Measurements from ENCODE around the gene TRPC4. TPM values are rescaled to one million over a fixed set of nuclear protein-coding genes. Genes with fewer than 3 reads are reported as not detected.
A peak's percentile ranks its signal among the peaks of the same experiment; 100 is the strongest.

Gene TRPC4
- total RNA-seq, 1 experiment from 2014 or later = 8.0 TPM

DNA sequence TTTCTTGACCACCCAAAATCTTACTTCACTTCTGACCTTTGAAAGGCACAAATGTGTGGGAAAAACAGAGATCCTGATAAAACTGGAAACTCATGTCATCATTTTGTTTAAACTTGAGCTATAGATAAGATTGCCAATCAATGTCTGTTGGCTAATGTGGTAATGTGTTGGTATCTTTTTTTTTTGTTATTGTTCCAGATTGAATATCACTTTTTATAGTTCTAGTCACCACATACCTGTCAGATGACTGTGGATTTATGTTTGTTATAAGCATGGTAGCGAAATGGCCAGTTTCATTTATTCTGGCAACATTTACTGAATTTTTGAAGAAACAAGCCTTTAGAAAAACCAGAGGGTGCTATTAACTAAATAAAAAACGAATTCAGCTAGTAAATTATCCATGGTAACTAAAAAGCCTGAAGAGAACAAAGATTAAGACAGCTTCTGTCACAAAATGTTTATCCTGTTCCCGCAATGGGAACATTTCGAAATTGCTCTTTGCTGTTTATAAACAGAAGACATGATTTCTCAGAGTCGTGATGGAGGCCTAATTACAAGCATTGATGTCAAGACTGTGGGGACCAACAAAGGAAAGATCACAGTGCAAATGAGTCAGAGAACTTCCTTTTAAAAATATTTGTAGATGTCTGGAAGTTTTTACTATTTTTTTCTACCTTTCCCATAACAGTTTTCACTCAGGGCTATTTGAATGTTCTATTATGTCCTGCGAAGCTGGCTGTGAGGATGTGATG, 188.1 kb downstream of the TRPC4 start (continued):
- TF ChIP-seq, protein P1, sequence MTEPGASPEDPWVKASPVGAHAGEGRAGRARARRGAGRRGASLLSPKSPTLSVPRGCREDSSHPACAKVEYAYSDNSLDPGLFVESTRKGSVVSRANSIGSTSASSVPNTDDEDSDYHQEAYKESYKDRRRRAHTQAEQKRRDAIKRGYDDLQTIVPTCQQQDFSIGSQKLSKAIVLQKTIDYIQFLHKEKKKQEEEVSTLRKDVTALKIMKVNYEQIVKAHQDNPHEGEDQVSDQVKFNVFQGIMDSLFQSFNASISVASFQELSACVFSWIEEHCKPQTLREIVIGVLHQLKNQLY (CRISPR knock-in tag; IDR thresholded peaks at IDR 0.05) = no peak
- no peak for TF ChIP-seq NR1H2 (CRISPR knock-in tag; IDR thresholded peaks at IDR 0.05)
- no peak for TF ChIP-seq SOX15 (CRISPR knock-in tag; IDR thresholded peaks at IDR 0.05)
- TF ChIP-seq IRF2 (CRISPR knock-in tag; IDR thresholded peaks at IDR 0.05; ENCODE audit: borderline replicate concordance, low read depth) = no peak
- TF ChIP-seq ETV6 (CRISPR knock-in tag; IDR thresholded peaks at IDR 0.05) = no peak
- TF ChIP-seq, protein P2, sequence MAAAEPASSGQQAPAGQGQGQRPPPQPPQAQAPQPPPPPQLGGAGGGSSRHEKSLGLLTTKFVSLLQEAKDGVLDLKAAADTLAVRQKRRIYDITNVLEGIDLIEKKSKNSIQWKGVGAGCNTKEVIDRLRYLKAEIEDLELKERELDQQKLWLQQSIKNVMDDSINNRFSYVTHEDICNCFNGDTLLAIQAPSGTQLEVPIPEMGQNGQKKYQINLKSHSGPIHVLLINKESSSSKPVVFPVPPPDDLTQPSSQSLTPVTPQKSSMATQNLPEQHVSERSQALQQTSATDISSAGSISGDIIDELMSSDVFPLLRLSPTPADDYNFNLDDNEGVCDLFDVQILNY (CRISPR knock-in tag; IDR thresholded peaks at IDR 0.05) = no peak
- TF ChIP-seq MYBL2 (CRISPR knock-in tag; IDR thresholded peaks at IDR 0.05) = no peak
- TF ChIP-seq TEAD1 (CRISPR knock-in tag; IDR thresholded peaks at IDR 0.05) = no peak
- no peak for TF ChIP-seq ZNF317 (CRISPR knock-in tag; IDR thresholded peaks at IDR 0.05; ENCODE audit: borderline replicate concordance, low read depth)
- no peak for TF ChIP-seq GABPB1 (CRISPR knock-in tag; IDR thresholded peaks at IDR 0.05)
- no peak for TF ChIP-seq SMAD4 (CRISPR knock-in tag; IDR thresholded peaks at IDR 0.05)
- no peak for TF ChIP-seq GTF2I (CRISPR knock-in tag; conservative IDR thresholded peaks at IDR 0.05)
- no peak for TF ChIP-seq OVOL2 (CRISPR knock-in tag; IDR thresholded peaks at IDR 0.05; ENCODE audit: borderline replicate concordance)

DNA sequence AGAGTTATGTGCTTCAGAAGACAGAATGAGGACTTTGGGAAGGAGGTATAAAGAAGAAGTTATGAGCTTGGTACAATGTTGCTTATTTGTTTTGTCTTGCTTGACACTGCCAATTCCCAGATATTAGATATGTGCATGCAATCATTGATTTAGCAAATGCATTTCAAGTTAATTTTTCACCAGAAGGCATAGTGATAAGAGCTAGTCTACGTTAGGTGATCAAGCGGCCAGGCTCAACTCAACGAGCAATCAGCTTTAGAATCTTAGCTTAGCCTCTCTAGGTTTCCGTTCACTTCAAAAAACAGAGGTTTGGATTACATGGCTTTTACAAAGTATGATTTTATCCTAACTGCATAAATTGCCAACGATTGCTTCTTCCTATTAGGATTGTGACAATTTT, 189.4 kb downstream of the TRPC4 start:
- ATAC-seq (no peak), DNase-seq (ENCODE audit: low spot score) (no peak)
- peaks cover 10% of the 10 kb centered on the region for H3K4me1 Mint-ChIP-seq
- TF ChIP-seq KAT7 (CRISPR knock-in tag; IDR thresholded peaks at IDR 0.05; ENCODE audit: borderline replicate concordance) (no peak), ESRRA (CRISPR knock-in tag; IDR thresholded peaks at IDR 0.05; ENCODE audit: borderline replicate concordance) (no peak), ATF1 (CRISPR knock-in tag; IDR thresholded peaks at IDR 0.05) (no peak)
- no peaks in the 10 kb centered on the region for H3K27me3 Mint-ChIP-seq (ENCODE audit: low read depth)
- ChIA-PET CTCF (no interaction called here), POLR2A (no interaction called here)
- H3K36me3 Mint-ChIP-seq = no peaks in the 10 kb centered on the region
- H3K9me3 Mint-ChIP-seq = no peaks in the 10 kb centered on the region
- H3K4me3 Mint-ChIP-seq = no peak overlapping the region
- no peak overlapping the region for H3K27ac Mint-ChIP-seq

DNA sequence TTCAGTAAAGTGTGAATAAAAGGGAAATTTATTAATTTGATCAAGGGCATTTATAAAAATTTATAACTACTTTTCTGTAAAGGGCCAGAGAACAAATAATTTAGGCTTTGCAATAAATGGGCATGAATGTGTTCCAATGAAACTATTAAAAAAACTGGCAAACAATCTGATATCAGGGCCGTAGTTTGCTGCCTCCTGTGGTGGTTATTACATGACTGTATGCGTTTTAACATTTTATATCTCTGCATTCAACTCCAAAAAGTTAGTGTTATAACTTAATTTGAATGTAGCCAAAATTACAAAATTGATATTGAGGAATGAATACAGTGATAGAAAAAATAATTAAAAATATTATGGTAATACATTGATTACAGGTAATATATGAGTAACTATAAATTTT, 190.5 kb downstream of the TRPC4 start:
- CTCF ChIA-PET = no interaction called here
- POLR2A ChIA-PET = no interaction called here
- Mint-ChIP-seq H3K4me3 (no peak overlapping the region), H3K36me3 (no peaks in the 10 kb centered on the region), H3K9me3 (no peaks in the 10 kb centered on the region), H3K4me1 (peaks cover 7% of the 10 kb centered on the region), H3K27me3 (ENCODE audit: low read depth) (no peaks in the 10 kb centered on the region), H3K27ac (no peak overlapping the region)
- no peak for DNase-seq (ENCODE audit: low spot score)
- no peak for ATAC-seq
- no peak for TF ChIP-seq ATF1 (CRISPR knock-in tag; IDR thresholded peaks at IDR 0.05)

DNA sequence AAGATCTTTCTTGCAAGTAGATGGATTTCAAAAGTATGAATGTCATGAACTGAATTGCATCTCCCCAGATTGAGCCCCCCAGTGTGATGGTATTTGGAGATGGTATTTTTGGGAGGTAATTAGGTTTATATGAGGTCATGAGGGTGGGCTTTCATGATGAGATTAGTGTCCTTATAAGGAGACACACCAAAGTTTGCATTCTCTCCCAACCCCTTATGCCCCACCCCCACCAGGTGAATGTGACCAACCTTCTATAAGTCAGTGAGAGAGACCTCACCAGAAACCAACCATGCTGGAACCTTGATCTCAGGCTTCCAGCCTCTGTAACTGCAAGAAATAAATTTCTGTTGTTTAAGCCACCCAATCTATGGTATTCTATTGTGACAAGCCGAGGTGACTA, 199.7 kb downstream of the TRPC4 start:
- Mint-ChIP-seq H3K4me3 (no peak overlapping the region), H3K4me1 (peaks cover 20% of the 10 kb centered on the region), H3K36me3 (peaks cover 2% of the 10 kb centered on the region; the same call in 1 of the 2 replicates), H3K27me3 (ENCODE audit: low read depth) (no peaks in the 10 kb centered on the region), H3K9me3 (peaks cover 4% of the 10 kb centered on the region; the same call in 1 of the 2 replicates), H3K27ac (no peak overlapping the region)
- ATAC-seq (peak; percentile 65), DNase-seq (ENCODE audit: low spot score) (no peak)
- ChIA-PET CTCF (no interaction called here), POLR2A (no interaction called here)
- TF ChIP-seq ZNF263 (CRISPR knock-in tag; IDR thresholded peaks at IDR 0.05; ENCODE audit: low read depth) (no peak), JUN (CRISPR knock-in tag; IDR thresholded peaks at IDR 0.05) (no peak), CREB1 (CRISPR knock-in tag; IDR thresholded peaks at IDR 0.05) (no peak)
- TF ChIP-seq, protein P3, sequence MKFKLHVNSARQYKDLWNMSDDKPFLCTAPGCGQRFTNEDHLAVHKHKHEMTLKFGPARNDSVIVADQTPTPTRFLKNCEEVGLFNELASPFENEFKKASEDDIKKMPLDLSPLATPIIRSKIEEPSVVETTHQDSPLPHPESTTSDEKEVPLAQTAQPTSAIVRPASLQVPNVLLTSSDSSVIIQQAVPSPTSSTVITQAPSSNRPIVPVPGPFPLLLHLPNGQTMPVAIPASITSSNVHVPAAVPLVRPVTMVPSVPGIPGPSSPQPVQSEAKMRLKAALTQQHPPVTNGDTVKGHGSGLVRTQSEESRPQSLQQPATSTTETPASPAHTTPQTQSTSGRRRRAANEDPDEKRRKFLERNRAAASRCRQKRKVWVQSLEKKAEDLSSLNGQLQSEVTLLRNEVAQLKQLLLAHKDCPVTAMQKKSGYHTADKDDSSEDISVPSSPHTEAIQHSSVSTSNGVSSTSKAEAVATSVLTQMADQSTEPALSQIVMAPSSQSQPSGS (CRISPR knock-in tag; IDR thresholded peaks at IDR 0.05; ENCODE audit: borderline replicate concordance, low read depth) = no peak
- TF ChIP-seq, protein P2 (CRISPR knock-in tag; IDR thresholded peaks at IDR 0.05) = no peak
- TF ChIP-seq, protein P4, sequence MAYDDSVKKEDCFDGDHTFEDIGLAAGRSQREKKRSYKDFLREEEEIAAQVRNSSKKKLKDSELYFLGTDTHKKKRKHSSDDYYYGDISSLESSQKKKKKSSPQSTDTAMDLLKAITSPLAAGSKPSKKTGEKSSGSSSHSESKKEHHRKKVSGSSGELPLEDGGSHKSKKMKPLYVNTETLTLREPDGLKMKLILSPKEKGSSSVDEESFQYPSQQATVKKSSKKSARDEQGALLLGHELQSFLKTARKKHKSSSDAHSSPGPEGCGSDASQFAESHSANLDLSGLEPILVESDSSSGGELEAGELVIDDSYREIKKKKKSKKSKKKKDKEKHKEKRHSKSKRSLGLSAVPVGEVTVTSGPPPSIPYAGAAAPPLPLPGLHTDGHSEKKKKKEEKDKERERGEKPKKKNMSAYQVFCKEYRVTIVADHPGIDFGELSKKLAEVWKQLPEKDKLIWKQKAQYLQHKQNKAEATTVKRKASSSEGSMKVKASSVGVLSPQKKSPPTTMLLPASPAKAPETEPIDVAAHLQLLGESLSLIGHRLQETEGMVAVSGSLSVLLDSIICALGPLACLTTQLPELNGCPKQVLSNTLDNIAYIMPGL (CRISPR knock-in tag; IDR thresholded peaks at IDR 0.05) = no peak
- TF ChIP-seq, protein P5, sequence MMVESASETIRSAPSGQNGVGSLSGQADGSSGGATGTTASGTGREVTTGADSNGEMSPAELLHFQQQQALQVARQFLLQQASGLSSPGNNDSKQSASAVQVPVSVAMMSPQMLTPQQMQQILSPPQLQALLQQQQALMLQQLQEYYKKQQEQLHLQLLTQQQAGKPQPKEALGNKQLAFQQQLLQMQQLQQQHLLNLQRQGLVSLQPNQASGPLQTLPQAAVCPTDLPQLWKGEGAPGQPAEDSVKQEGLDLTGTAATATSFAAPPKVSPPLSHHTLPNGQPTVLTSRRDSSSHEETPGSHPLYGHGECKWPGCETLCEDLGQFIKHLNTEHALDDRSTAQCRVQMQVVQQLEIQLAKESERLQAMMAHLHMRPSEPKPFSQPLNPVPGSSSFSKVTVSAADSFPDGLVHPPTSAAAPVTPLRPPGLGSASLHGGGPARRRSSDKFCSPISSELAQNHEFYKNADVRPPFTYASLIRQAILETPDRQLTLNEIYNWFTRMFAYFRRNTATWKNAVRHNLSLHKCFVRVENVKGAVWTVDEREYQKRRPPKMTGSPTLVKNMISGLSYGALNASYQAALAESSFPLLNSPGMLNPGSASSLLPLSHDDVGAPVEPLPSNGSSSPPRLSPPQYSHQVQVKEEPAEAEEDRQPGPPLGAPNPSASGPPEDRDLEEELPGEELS (CRISPR knock-in tag; IDR thresholded peaks at IDR 0.05) = no peak
- TF ChIP-seq, protein P6, sequence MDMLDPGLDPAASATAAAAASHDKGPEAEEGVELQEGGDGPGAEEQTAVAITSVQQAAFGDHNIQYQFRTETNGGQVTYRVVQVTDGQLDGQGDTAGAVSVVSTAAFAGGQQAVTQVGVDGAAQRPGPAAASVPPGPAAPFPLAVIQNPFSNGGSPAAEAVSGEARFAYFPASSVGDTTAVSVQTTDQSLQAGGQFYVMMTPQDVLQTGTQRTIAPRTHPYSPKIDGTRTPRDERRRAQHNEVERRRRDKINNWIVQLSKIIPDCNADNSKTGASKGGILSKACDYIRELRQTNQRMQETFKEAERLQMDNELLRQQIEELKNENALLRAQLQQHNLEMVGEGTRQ (CRISPR knock-in tag; IDR thresholded peaks at IDR 0.05) = no peak

Measured in WTC11 (cell line).